ENCODE data around the gene ATXN1. TPM values are rescaled to one million over a fixed set of nuclear protein-coding genes. Genes with fewer than 3 reads are reported as not detected.

Gene ATXN1
- total RNA-seq, 1 experiment from 2014 or later = 8.1 TPM

- ChIA-PET CTCF (interaction anchor here (2.2 kb wide), 1 partner anchor 89 kb away, joined by 7 read pairs; no protein-coding TSS in a partner anchor), POLR2A (no interaction called here)
- no peak overlapping the region for H3K4me3 Mint-ChIP-seq
- no peaks in the 10 kb centered on the region for H3K27me3 Mint-ChIP-seq (ENCODE audit: low read depth)
- no peaks in the 10 kb centered on the region for H3K9me3 Mint-ChIP-seq
- peaks cover 6% of the 10 kb centered on the region; the same call in 1 of the 2 replicates for H3K4me1 Mint-ChIP-seq
- no peak for TF ChIP-seq ZNF425 (CRISPR knock-in tag; conservative IDR thresholded peaks at IDR 0.05)
- no peak for TF ChIP-seq CREM (CRISPR knock-in tag; IDR thresholded peaks at IDR 0.05)
- no peak for TF ChIP-seq ATF6 (CRISPR knock-in tag; IDR thresholded peaks at IDR 0.05)
- no peak for TF ChIP-seq SP1 (CRISPR knock-in tag; conservative IDR thresholded peaks at IDR 0.05)
- no peak for TF ChIP-seq OVOL2 (CRISPR knock-in tag; IDR thresholded peaks at IDR 0.05; ENCODE audit: borderline replicate concordance)
- no peak for TF ChIP-seq ZNF138 (CRISPR knock-in tag; conservative IDR thresholded peaks at IDR 0.05)
- no peak for TF ChIP-seq RELA (CRISPR knock-in tag; IDR thresholded peaks at IDR 0.05; ENCODE audit: borderline replicate concordance)
- DNase-seq (ENCODE audit: low spot score) (no peak), ATAC-seq (no peak)
- no peak overlapping the region for H3K27ac Mint-ChIP-seq
- no peaks in the 10 kb centered on the region for H3K36me3 Mint-ChIP-seq
Observed at GRCh38 chr6:16375843-16376242, 385.4 kb downstream of the ATXN1 start.

DNA sequence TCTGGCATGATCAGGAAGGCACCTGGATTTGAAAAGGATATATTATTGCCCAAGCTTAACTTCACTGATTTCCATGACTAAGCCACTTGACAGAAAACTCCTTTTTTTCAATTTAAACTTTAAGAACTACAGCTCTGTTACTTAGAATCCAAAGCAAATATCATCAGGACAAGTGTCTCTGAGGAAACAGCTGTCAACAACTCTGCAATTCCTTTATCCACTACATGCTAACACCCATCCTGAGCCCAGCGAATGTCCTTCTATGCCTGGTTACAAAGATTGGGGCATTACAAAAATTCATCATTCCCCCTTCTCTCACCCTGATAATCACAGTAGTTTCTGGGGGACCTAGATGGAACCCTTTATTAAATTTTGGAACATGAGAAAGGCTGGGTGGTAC is 386.1 kb downstream of the ATXN1 start:
- H3K27ac Mint-ChIP-seq = no peak overlapping the region
- peaks cover 6% of the 10 kb centered on the region; the same call in 1 of the 2 replicates for H3K4me1 Mint-ChIP-seq
- no peaks in the 10 kb centered on the region for H3K36me3 Mint-ChIP-seq
- ATAC-seq (no peak), DNase-seq (ENCODE audit: low spot score) (no peak)
- H3K9me3 Mint-ChIP-seq = no peaks in the 10 kb centered on the region
- H3K27me3 Mint-ChIP-seq (ENCODE audit: low read depth) = no peaks in the 10 kb centered on the region
- POLR2A ChIA-PET = no interaction called here
- H3K4me3 Mint-ChIP-seq = no peak overlapping the region
- CTCF ChIA-PET = interaction anchor here (0.6 to 0.8 kb wide), 3 partner anchors 34 to 413 kb away, joined by 3 to 4 read pairs (median 3); no protein-coding TSS in a partner anchor
- TF ChIP-seq RORB (CRISPR knock-in tag; IDR thresholded peaks at IDR 0.05) (no peak), IRF1 (CRISPR knock-in tag; IDR thresholded peaks at IDR 0.05) (no peak), ZNF317 (CRISPR knock-in tag; IDR thresholded peaks at IDR 0.05; ENCODE audit: borderline replicate concordance, low read depth) (no peak), ZNF121 (CRISPR knock-in tag; IDR thresholded peaks at IDR 0.05) (no peak), SMAD3 (CRISPR knock-in tag; IDR thresholded peaks at IDR 0.05; ENCODE audit: borderline replicate concordance) (no peak), ESRRA (CRISPR knock-in tag; IDR thresholded peaks at IDR 0.05; ENCODE audit: borderline replicate concordance) (no peak), SMAD4 (CRISPR knock-in tag; IDR thresholded peaks at IDR 0.05) (no peak), AR (CRISPR knock-in tag; IDR thresholded peaks at IDR 0.05) (no peak)
- TF ChIP-seq, protein P1, sequence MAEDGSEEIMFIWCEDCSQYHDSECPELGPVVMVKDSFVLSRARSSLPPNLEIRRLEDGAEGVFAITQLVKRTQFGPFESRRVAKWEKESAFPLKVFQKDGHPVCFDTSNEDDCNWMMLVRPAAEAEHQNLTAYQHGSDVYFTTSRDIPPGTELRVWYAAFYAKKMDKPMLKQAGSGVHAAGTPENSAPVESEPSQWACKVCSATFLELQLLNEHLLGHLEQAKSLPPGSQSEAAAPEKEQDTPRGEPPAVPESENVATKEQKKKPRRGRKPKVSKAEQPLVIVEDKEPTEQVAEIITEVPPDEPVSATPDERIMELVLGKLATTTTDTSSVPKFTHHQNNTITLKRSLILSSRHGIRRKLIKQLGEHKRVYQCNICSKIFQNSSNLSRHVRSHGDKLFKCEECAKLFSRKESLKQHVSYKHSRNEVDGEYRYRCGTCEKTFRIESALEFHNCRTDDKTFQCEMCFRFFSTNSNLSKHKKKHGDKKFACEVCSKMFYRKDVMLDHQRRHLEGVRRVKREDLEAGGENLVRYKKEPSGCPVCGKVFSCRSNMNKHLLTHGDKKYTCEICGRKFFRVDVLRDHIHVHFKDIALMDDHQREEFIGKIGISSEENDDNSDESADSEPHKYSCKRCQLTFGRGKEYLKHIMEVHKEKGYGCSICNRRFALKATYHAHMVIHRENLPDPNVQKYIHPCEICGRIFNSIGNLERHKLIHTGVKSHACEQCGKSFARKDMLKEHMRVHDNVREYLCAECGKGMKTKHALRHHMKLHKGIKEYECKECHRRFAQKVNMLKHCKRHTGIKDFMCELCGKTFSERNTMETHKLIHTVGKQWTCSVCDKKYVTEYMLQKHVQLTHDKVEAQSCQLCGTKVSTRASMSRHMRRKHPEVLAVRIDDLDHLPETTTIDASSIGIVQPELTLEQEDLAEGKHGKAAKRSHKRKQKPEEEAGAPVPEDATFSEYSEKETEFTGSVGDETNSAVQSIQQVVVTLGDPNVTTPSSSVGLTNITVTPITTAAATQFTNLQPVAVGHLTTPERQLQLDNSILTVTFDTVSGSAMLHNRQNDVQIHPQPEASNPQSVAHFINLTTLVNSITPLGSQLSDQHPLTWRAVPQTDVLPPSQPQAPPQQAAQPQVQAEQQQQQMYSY (CRISPR knock-in tag; IDR thresholded peaks at IDR 0.05) = no peak
- TF ChIP-seq, protein P2, sequence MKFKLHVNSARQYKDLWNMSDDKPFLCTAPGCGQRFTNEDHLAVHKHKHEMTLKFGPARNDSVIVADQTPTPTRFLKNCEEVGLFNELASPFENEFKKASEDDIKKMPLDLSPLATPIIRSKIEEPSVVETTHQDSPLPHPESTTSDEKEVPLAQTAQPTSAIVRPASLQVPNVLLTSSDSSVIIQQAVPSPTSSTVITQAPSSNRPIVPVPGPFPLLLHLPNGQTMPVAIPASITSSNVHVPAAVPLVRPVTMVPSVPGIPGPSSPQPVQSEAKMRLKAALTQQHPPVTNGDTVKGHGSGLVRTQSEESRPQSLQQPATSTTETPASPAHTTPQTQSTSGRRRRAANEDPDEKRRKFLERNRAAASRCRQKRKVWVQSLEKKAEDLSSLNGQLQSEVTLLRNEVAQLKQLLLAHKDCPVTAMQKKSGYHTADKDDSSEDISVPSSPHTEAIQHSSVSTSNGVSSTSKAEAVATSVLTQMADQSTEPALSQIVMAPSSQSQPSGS (CRISPR knock-in tag; IDR thresholded peaks at IDR 0.05; ENCODE audit: borderline replicate concordance, low read depth) = no peak
- TF ChIP-seq, protein P3, sequence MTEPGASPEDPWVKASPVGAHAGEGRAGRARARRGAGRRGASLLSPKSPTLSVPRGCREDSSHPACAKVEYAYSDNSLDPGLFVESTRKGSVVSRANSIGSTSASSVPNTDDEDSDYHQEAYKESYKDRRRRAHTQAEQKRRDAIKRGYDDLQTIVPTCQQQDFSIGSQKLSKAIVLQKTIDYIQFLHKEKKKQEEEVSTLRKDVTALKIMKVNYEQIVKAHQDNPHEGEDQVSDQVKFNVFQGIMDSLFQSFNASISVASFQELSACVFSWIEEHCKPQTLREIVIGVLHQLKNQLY (CRISPR knock-in tag; IDR thresholded peaks at IDR 0.05) = no peak
- TF ChIP-seq, protein P4, sequence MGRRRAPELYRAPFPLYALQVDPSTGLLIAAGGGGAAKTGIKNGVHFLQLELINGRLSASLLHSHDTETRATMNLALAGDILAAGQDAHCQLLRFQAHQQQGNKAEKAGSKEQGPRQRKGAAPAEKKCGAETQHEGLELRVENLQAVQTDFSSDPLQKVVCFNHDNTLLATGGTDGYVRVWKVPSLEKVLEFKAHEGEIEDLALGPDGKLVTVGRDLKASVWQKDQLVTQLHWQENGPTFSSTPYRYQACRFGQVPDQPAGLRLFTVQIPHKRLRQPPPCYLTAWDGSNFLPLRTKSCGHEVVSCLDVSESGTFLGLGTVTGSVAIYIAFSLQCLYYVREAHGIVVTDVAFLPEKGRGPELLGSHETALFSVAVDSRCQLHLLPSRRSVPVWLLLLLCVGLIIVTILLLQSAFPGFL (CRISPR knock-in tag; IDR thresholded peaks at IDR 0.05; ENCODE audit: borderline replicate concordance) = no peak

All from WTC11 (cell line).